Frontal cortex (tissue), 4 donors: ENCODE data around the gene BMPR1A. TPM values are rescaled to one million over a fixed set of nuclear protein-coding genes. Genes with fewer than 3 reads are reported as not detected.
"Not testable (repeated sequence)": the region's sequence is repeated elsewhere in the genome, so short reads cannot be mapped to it uniquely, and the experiment has no call there.

ENCODE experiments used
- DNase-seq, 2 donors: peaks; one replicate each; pipeline ENCODE4 v3.0.0; 2012; ENCODE audit warnings: low spot score in 2 of 2
- FAIRE-seq: peaks from 2 replicates; lab custom pipeline; 2012; peaks lifted over from hg19 to GRCh38; lab: Jason Lieb, UNC
- total RNA-seq: library from RNA; depleted of rRNA; stranded (reverse); fragments of >200 nt; gene quantifications from one replicate; pipeline ENCODE4 v1.2.3, GENCODE V29; 2014
- donor health status: control.
- donor health status: control.
- donor health status: control.

Gene BMPR1A
- total RNA-seq, 1 donor from 2014 or later, result 46.5 TPM

- FAIRE-seq, result no peak
These were observed 73.1 kb downstream of the BMPR1A start for GRCh38 chr10:86829472-86829871.

GRCh38 chr10:86830043-86830591 lies 73.7 kb downstream of the BMPR1A start:
- no peak for FAIRE-seq

More at GRCh38 chr10:86829472-86829871, 73.1 kb downstream of the BMPR1A start:
- DNase-seq, result no peak

GRCh38 chr10:86833969-86834368 lies 77.5 kb downstream of the BMPR1A start:
- FAIRE-seq (no peak), DNase-seq (no peak)

More at GRCh38 chr10:86830043-86830591, 73.7 kb downstream of the BMPR1A start:
- no peak for DNase-seq

GRCh38 chr10:86836044-86836443 lies 79.6 kb downstream of the BMPR1A start:
- no peak for FAIRE-seq
- no peak for DNase-seq

GRCh38 chr10:86837663-86838062 lies 81.2 kb downstream of the BMPR1A start:
- DNase-seq (no peak), FAIRE-seq (no peak)

- no peak for DNase-seq
- FAIRE-seq, result no peak
These were observed 84.1 kb downstream of the BMPR1A start for GRCh38 chr10:86840498-86840897.

- FAIRE-seq, result no peak
- no peak for DNase-seq
These were observed 89.7 kb downstream of the BMPR1A start for GRCh38 chr10:86846088-86846487.

GRCh38 chr10:86848747-86849146 lies 92.3 kb downstream of the BMPR1A start:
- DNase-seq, result no peak
- no peak for FAIRE-seq

- DNase-seq (no peak), FAIRE-seq (no peak)
These were observed 92.9 kb downstream of the BMPR1A start for GRCh38 chr10:86849181-86849894.

- DNase-seq (no peak), FAIRE-seq (no peak)
These were observed 94.1 kb downstream of the BMPR1A start for GRCh38 chr10:86850481-86850880.

GRCh38 chr10:86851328-86852207 lies 95.1 kb downstream of the BMPR1A start:
- DNase-seq (no peak), FAIRE-seq (no peak)

GRCh38 chr10:86853582-86853981 lies 97.2 kb downstream of the BMPR1A start:
- not testable (repeated sequence) for FAIRE-seq, DNase-seq

GRCh38 chr10:86855513-86855912 lies 99.1 kb downstream of the BMPR1A start:
- DNase-seq, result no peak
- no peak for FAIRE-seq

- no peak for FAIRE-seq
These were observed 99.7 kb downstream of the BMPR1A start for GRCh38 chr10:86856156-86856555.

GRCh38 chr10:86857128-86857721 lies 100.8 kb downstream of the BMPR1A start:
- FAIRE-seq, result no peak
- no peak for DNase-seq

More at GRCh38 chr10:86856156-86856555, 99.7 kb downstream of the BMPR1A start:
- no peak for DNase-seq

- DNase-seq (no peak), FAIRE-seq (no peak)
These were observed 101.6 kb downstream of the BMPR1A start for GRCh38 chr10:86858011-86858410.

- no peak for FAIRE-seq
- no peak for DNase-seq
These were observed 104.9 kb downstream of the BMPR1A start for GRCh38 chr10:86861351-86861750.

GRCh38 chr10:86862373-86862772 lies 106.0 kb downstream of the BMPR1A start:
- DNase-seq (no peak), FAIRE-seq (no peak)

GRCh38 chr10:86862786-86863483 lies 106.5 kb downstream of the BMPR1A start:
- no peak for FAIRE-seq
- no peak for DNase-seq

- FAIRE-seq (no peak), DNase-seq (no peak)
These were observed 107.0 kb downstream of the BMPR1A start for GRCh38 chr10:86863484-86863842.
